ENCODE data around the gene REELD1.

REELD1 gene

DNA sequence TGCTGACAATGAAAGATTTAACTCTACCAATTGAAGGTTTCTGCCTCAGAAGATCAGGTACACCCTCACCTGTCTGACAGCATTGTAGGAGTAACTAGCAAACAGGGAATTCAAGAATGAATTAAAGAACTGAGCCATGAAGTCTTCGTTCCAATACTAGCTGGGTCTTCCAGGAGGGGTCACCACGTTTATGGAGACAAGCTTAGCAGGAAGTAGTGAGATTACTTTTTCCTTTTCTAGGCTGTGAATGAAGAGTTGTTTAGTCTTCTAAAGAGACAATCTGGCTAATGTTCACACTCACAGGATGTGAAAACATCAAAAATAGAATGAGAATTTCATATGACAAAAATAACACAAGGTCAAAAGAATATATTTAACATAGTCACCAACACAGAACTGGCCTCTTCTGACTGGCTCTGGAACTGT, 54.9 kb downstream of the REELD1 start:
- no peak for DNase-seq (ENCODE audit: low spot score)

- no peak for DNase-seq (ENCODE audit: low spot score)
Observed at GRCh38 chr4:146271466-146271865, 57.1 kb downstream of the REELD1 start.

DNA sequence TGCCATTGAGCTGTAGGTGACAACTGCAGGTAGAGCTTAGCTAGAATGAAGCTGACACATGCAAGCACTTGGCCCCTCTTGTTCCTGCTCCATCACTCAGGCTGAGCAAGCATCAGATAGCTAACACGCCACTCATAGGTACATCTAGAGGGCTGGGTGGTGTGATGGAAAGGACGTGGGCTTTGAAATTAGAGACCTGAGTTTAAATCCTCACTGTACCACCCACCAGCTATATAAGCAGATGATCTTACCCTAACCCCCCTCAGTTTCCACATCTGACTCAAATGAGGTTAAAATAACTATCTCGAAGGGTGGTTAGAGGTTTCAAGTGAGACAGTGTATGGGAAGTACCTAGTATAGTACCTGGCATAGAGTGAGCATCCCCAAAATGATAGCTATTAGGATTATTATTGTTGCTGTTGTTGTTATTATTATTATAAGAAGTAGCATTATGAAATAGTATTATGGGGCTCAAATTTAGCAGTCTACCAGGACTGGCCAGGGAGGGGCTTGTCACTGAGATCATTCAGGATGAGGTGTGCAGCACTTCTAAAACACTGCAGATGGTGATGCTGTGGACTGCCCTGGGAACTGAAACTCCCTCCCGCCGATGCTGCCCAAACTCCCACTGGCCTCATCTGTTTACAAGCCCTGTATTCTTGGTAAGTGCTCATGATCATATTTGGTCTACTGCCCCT, 59.0 kb downstream of the REELD1 start:
- DNase-seq (ENCODE audit: low spot score): no peak

GRCh38 chr4:146274774-146275173, 60.4 kb downstream of the REELD1 start:
- no peak for DNase-seq (ENCODE audit: low spot score)

- no peak for DNase-seq (ENCODE audit: low spot score)
Observed at GRCh38 chr4:146275370-146275769, 61.0 kb downstream of the REELD1 start.

DNA sequence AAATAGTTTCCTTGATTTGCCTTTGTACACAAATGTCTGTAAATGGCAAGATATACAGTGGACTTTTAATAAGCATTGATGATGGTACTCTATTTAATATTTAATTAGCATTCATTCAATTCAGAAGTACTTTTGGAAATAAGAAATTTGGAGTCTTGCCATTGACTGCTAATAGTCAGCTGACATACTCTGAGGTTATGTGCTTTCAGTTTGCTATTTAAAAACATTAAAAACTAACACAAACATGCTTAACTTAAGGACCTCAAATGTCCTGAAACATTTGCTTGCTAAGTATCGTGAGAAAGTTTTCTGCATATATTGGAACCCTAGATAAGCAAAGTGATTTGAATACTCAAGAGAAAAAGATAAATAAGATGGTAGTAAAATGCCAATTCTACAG, 64.6 kb downstream of the REELD1 start:
- DNase-seq (ENCODE audit: low spot score): no peak

Data from ecto neural progenitor cell (in vitro differentiated cells).